HepG2 (cell line): ENCODE data around the gene VILL. TPM values are rescaled to one million over a fixed set of nuclear protein-coding genes. Genes with fewer than 3 reads are reported as not detected.
A peak's percentile ranks its signal among the peaks of the same experiment; 100 is the strongest.

Source experiments
- HOXA5 ChIP-seq: sonication (generic); formaldehyde crosslinking; IDR thresholded peaks from 2 replicates; pipeline ENCODE4 v1.4.0; 2020; ENCODE audit warnings: missing genetic modification reagents
- KLF11 ChIP-seq: IDR thresholded peaks from 2 replicates; pipeline ENCODE4 v1.6.1; 2016; ENCODE audit warnings: missing compliant biosample characterization
- MBNL3 ChIP-seq: fragments of 250-450 bp; sonication (Bioruptor Pico); conservative IDR thresholded peaks from 2 replicates; pipeline ENCODE4 v1.8.0; 2022; ENCODE audit warnings: mild to moderate bottlenecking, inconsistent platforms
- SMARCE1 ChIP-seq: fragments of 450-650 bp; IDR thresholded peaks from 2 replicates; pipeline ENCODE4 v1.6.1; 2017; ENCODE audit warnings: borderline replicate concordance
- SOX13 ChIP-seq, 3 experiments: fragments of 450-650 bp in 1 of 3; sonication (generic) in 1 of 3; formaldehyde crosslinking in 1 of 3; IDR thresholded peaks in 2 of 3; conservative IDR thresholded peaks in 1 of 3; 2 replicates each; pipeline versions ENCODE4 v1.5.0 to v1.6.1; 2016 to 2020; ENCODE audit warnings: antibody characterized with exemption in 1 of 3, mild to moderate bottlenecking in 1 of 3, missing compliant biosample characterization in 1 of 3, missing genetic modification reagents in 1 of 3, moderate library complexity in 1 of 3
- ZNF138 ChIP-seq: sonication (generic); formaldehyde crosslinking; IDR thresholded peaks from 2 replicates; pipeline ENCODE4 v1.5.0; 2020; ENCODE audit warnings: mild to moderate bottlenecking, low read depth, missing genetic modification reagents
- ZNF549 ChIP-seq: sonication (generic); formaldehyde crosslinking; IDR thresholded peaks from 2 replicates; pipeline ENCODE4 v1.5.0; 2020; ENCODE audit warnings: missing genetic modification reagents
- polyA plus RNA-seq, 8 experiments: library from polyadenylated mRNA; depleted of rRNA in 3 of 8; stranded (reverse) in 7 of 8; unstranded in 1 of 8; fragments of >200 nt; fragmentation: Illumina TruSeq in 4 of 8; extraction: Trizol in 4 of 8; gene quantifications; 2 replicates each; pipeline versions ENCODE4 v1.2.1 to v1.2.3, GENCODE V29; 2011 to 2016; ENCODE audit warnings: low read depth in 4 of 8, missing spikeins in 1 of 8, mixed read lengths in 1 of 8; ENCODE audit not compliant: insufficient read depth in 1 of 8
- total RNA-seq, 5 experiments: library from RNA; depleted of rRNA; stranded (reverse); fragments of >200 nt; fragmentation: Illumina TruSeq; extraction: Trizol; gene quantifications; 2 replicates each; pipeline ENCODE4 v1.2.3, GENCODE V29; 2016; ENCODE audit warnings: low read depth in 1 of 5
- TF ChIP-seq, protein P1 (sequence below): sonication (generic); formaldehyde crosslinking; IDR thresholded peaks from 2 replicates; pipeline ENCODE4 v1.5.1; 2020; ENCODE audit warnings: mild to moderate bottlenecking, missing genetic modification reagents, moderate library complexity
- TF ChIP-seq, protein P2 (sequence below): sonication (generic); formaldehyde crosslinking; IDR thresholded peaks from 2 replicates; pipeline ENCODE4 v1.9.0; 2022; ENCODE audit warnings: missing genetic modification reagents, mild to moderate bottlenecking, borderline replicate concordance
- TF ChIP-seq, protein P3 (sequence below): IDR thresholded peaks from 2 replicates; pipeline ENCODE4 v1.6.1; 2012; ENCODE audit warnings: inconsistent platforms
- TF ChIP-seq, protein P4 (sequence below): sonication (generic); formaldehyde crosslinking; IDR thresholded peaks from 2 replicates; pipeline ENCODE4 v1.4.0; 2020; ENCODE audit warnings: missing genetic modification reagents
- TF ChIP-seq, protein P5 (sequence below): sonication (generic); formaldehyde crosslinking; IDR thresholded peaks from 2 replicates; pipeline ENCODE4 v1.4.0; 2020; ENCODE audit warnings: missing genetic modification reagents, borderline replicate concordance

VILL gene
- total and polyA plus RNA-seq, 2 of the 13 experiments (the other 11 are each of a cell fraction or from before 2014, with no cell fraction given), result 3.2 to 5.3 TPM

DNA sequence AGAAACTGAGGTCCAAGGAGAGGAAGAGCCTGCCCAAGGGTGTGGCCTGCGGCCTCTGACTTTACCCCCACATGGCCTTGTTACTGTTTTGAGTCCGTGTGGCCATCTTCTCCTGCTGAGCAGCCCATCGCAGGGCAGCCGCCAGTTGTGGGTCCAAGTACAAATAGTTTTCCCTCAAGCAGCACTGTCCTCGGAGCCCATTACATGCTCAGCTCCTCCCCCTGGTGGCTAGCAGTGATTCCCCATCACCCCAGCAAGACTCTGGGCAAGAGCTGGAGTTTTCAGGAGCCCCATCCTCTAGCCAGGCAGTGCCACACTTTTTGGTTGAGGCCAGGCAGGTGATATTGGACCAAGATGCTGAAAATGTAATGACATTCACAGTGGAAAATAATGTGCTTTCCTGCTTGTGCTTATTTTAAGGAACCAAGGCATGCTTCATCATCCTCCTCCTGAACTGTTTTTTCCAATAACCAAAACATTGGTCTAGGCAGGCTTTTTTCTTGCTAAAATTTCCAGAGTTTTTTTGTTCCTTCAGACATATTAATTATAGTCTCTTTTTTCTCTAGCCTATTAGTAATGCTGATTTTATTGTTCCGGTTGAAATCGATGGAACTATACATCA lies 23.2 kb upstream of the VILL start (continued):
- TF ChIP-seq, protein P1, sequence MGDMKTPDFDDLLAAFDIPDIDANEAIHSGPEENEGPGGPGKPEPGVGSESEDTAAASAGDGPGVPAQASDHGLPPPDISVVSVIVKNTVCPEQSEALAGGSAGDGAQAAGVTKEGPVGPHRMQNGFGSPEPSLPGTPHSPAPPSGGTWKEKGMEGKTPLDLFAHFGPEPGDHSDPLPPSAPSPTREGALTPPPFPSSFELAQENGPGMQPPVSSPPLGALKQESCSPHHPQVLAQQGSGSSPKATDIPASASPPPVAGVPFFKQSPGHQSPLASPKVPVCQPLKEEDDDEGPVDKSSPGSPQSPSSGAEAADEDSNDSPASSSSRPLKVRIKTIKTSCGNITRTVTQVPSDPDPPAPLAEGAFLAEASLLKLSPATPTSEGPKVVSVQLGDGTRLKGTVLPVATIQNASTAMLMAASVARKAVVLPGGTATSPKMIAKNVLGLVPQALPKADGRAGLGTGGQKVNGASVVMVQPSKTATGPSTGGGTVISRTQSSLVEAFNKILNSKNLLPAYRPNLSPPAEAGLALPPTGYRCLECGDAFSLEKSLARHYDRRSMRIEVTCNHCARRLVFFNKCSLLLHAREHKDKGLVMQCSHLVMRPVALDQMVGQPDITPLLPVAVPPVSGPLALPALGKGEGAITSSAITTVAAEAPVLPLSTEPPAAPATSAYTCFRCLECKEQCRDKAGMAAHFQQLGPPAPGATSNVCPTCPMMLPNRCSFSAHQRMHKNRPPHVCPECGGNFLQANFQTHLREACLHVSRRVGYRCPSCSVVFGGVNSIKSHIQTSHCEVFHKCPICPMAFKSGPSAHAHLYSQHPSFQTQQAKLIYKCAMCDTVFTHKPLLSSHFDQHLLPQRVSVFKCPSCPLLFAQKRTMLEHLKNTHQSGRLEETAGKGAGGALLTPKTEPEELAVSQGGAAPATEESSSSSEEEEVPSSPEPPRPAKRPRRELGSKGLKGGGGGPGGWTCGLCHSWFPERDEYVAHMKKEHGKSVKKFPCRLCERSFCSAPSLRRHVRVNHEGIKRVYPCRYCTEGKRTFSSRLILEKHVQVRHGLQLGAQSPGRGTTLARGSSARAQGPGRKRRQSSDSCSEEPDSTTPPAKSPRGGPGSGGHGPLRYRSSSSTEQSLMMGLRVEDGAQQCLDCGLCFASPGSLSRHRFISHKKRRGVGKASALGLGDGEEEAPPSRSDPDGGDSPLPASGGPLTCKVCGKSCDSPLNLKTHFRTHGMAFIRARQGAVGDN (CRISPR knock-in tag), result peak; percentile 82
- TF ChIP-seq, protein P2, sequence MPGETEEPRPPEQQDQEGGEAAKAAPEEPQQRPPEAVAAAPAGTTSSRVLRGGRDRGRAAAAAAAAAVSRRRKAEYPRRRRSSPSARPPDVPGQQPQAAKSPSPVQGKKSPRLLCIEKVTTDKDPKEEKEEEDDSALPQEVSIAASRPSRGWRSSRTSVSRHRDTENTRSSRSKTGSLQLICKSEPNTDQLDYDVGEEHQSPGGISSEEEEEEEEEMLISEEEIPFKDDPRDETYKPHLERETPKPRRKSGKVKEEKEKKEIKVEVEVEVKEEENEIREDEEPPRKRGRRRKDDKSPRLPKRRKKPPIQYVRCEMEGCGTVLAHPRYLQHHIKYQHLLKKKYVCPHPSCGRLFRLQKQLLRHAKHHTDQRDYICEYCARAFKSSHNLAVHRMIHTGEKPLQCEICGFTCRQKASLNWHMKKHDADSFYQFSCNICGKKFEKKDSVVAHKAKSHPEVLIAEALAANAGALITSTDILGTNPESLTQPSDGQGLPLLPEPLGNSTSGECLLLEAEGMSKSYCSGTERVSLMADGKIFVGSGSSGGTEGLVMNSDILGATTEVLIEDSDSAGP (CRISPR knock-in tag), result peak; percentile 65
- TF ChIP-seq ZNF549 (no peak), KLF11 (CRISPR knock-in tag) (no peak), ZNF138 (no peak), MBNL3 (CRISPR knock-in tag) (no peak), HOXA5 (CRISPR knock-in tag) (no peak), SMARCE1 (no peak), SOX13 (IDR thresholded peaks at IDR 0.05) (no peak), SOX13 (CRISPR knock-in tag; conservative IDR thresholded peaks at IDR 0.05 in 1 of 2, IDR thresholded peaks at IDR 0.05 in 1 of 2) (peak in 1 of 2 experiments; percentile 16; a peak in 1 of 4 replicates)
- TF ChIP-seq, protein P3, sequence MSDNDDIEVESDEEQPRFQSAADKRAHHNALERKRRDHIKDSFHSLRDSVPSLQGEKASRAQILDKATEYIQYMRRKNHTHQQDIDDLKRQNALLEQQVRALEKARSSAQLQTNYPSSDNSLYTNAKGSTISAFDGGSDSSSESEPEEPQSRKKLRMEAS, result 0 out of 2 replicates have a peak, but pooled peaks have one; percentile 29
- TF ChIP-seq, protein P4, sequence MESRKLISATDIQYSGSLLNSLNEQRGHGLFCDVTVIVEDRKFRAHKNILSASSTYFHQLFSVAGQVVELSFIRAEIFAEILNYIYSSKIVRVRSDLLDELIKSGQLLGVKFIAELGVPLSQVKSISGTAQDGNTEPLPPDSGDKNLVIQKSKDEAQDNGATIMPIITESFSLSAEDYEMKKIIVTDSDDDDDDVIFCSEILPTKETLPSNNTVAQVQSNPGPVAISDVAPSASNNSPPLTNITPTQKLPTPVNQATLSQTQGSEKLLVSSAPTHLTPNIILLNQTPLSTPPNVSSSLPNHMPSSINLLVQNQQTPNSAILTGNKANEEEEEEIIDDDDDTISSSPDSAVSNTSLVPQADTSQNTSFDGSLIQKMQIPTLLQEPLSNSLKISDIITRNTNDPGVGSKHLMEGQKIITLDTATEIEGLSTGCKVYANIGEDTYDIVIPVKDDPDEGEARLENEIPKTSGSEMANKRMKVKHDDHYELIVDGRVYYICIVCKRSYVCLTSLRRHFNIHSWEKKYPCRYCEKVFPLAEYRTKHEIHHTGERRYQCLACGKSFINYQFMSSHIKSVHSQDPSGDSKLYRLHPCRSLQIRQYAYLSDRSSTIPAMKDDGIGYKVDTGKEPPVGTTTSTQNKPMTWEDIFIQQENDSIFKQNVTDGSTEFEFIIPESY (CRISPR knock-in tag), result peak; percentile 89
- TF ChIP-seq, protein P5, sequence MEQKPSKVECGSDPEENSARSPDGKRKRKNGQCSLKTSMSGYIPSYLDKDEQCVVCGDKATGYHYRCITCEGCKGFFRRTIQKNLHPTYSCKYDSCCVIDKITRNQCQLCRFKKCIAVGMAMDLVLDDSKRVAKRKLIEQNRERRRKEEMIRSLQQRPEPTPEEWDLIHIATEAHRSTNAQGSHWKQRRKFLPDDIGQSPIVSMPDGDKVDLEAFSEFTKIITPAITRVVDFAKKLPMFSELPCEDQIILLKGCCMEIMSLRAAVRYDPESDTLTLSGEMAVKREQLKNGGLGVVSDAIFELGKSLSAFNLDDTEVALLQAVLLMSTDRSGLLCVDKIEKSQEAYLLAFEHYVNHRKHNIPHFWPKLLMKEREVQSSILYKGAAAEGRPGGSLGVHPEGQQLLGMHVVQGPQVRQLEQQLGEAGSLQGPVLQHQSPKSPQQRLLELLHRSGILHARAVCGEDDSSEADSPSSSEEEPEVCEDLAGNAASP (CRISPR knock-in tag), result peak; percentile 29; the same call in 1 of the 2 replicates
